Measurements from ENCODE around the gene NUDC. TPM values are rescaled to one million over a fixed set of nuclear protein-coding genes. Genes with fewer than 3 reads are reported as not detected.
"Not testable (repeated sequence)": the region's sequence is repeated elsewhere in the genome, so short reads cannot be mapped to it uniquely, and the experiment has no call there.

Gene NUDC
- total and polyA plus RNA-seq, 3 experiments from 2014 or later = 122 to 168 (median 167) TPM

- Mint-ChIP-seq H3K36me3 (peaks cover 9 to 61% (median 12%) of the 10 kb centered on the region in 3 donors), H3K27ac (peak overlapping the region in 1 of 8 donors; percentile 82)
- H3K27ac ChIP-seq (ENCODE audit: low read depth, low read length); H3K4me3 Mint-ChIP-seq; DNase-seq; H3K4me1 ChIP-seq (ENCODE audit: insufficient read depth, low read length); H3K9me3 Mint-ChIP-seq; H3K27me3 Mint-ChIP-seq; H3K9me3 ChIP-seq (ENCODE audit: low read length); H3K36me3 ChIP-seq (ENCODE audit: insufficient read depth, low read length); CTCF ChIA-PET; H3K4me3 ChIP-seq (ENCODE audit: low read length); H3K4me1 Mint-ChIP-seq; POLR2A ChIA-PET; H3K27me3 ChIP-seq (ENCODE audit: insufficient read depth, low read length, poor library complexity, severe bottlenecking): not testable (repeated sequence)
Observed at GRCh38 chr1:26948725-26949057, 27.1 kb downstream of the NUDC start.

DNA sequence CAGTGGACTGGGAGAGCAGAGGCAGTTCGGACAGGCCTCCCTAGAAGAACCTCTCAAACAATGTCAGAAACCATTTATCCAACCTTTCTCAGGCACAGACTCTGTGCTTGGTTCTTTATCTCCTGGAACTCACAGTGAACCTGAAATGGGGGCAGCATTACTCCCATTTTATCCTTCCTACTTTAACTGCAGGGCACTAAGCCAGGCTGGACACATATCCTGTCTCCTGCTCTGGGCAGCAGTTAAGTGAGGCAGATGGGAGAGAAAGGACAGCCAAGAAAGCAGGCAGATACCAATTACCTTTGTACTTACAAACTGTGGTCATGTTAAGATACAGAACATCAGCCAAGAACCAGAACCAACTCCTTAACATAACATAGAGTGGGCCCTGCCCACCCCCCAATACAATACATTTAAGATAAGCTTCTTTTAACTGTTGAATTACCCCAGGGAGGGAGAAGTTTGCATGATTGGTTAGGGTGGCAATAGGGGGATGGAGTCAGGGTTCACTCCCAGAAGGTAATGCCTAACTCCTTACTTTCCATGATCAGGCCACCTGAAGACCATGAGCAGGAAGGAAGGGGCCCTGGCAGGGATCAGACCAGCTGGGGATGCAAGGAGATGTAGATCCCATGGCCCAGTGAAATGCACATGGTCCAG, 27.9 kb downstream of the NUDC start:
- Mint-ChIP-seq H3K4me3 (no peak overlapping the region), H3K27ac (peak overlapping the region in 3 of 8 donors; percentile 8 to 55 (median 51)), H3K9me3 (no peaks in the 10 kb centered on the region), H3K4me1 (no peaks in the 10 kb centered on the region), H3K36me3 (peaks cover 9 to 56% (median 12%) of the 10 kb centered on the region in 3 donors), H3K27me3 (peaks cover 0 to 4% of the 10 kb centered on the region in 2 donors)
- Histone ChIP-seq H3K9me3 (ENCODE audit: low read length) (no peaks in the 10 kb centered on the region), H3K36me3 (ENCODE audit: insufficient read depth, low read length) (peaks cover 4% of the 10 kb centered on the region), H3K27ac (ENCODE audit: low read depth, low read length) (no peak overlapping the region), H3K4me3 (ENCODE audit: low read length) (no peak overlapping the region), H3K27me3 (ENCODE audit: insufficient read depth, low read length, poor library complexity, severe bottlenecking) (no peaks in the 10 kb centered on the region), H3K4me1 (ENCODE audit: insufficient read depth, low read length) (no peaks in the 10 kb centered on the region)
- DNase-seq = no peak
- ChIA-PET CTCF (no interaction called here), POLR2A (interaction anchor here (0.9 kb wide), 1 partner anchor 10 kb away, joined by 3 read pairs; no protein-coding TSS in a partner anchor)

DNA sequence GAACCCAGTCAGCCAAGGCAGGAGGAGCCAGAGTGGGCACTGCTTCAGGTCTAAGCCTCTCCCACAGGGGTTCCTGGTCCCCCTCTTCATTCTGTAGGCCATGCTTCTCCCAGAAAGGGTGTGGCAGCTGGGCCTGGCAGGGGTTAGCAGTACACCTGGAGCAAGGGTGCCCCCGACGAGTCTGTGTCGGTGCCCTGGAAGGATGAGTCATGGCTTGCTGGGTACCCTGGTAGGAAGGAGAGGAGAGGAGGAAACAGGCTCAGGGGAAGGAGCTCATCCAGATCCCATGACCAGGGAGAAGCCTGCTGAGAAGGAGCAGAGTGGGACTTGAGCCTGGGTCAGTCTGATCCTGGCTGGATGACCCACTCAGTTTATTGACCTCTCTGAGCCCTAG, 28.4 kb downstream of the NUDC start:
- no peaks in the 10 kb centered on the region for H3K9me3 Mint-ChIP-seq
- H3K4me1 ChIP-seq (ENCODE audit: insufficient read depth, low read length) = no peaks in the 10 kb centered on the region
- H3K27me3 Mint-ChIP-seq = peaks cover 0 to 4% of the 10 kb centered on the region in 2 donors
- CTCF ChIA-PET = no interaction called here
- H3K9me3 ChIP-seq (ENCODE audit: low read length) = no peaks in the 10 kb centered on the region
- peak overlapping the region in 1 of 8 donors; percentile 81 for H3K27ac Mint-ChIP-seq
- no peak overlapping the region for H3K4me3 ChIP-seq (ENCODE audit: low read length)
- no peaks in the 10 kb centered on the region for H3K27me3 ChIP-seq (ENCODE audit: insufficient read depth, low read length, poor library complexity, severe bottlenecking)
- no peaks in the 10 kb centered on the region for H3K4me1 Mint-ChIP-seq
- no peak for DNase-seq
- POLR2A ChIA-PET = interaction anchor here (0.9 kb wide), 1 partner anchor 9 kb away, joined by 3 read pairs; no protein-coding TSS in a partner anchor
- H3K36me3 ChIP-seq (ENCODE audit: insufficient read depth, low read length) = peaks cover 4% of the 10 kb centered on the region
- no peak overlapping the region for H3K27ac ChIP-seq (ENCODE audit: low read depth, low read length)
- no peak overlapping the region for H3K4me3 Mint-ChIP-seq
- H3K36me3 Mint-ChIP-seq = peaks cover 8 to 51% (median 12%) of the 10 kb centered on the region in 3 donors

GRCh38 chr1:26950602-26951001, 29.1 kb downstream of the NUDC start:
- Histone ChIP-seq H3K27ac (ENCODE audit: low read depth, low read length) (no peak overlapping the region), H3K4me1 (ENCODE audit: insufficient read depth, low read length) (no peaks in the 10 kb centered on the region), H3K4me3 (ENCODE audit: low read length) (no peak overlapping the region), H3K36me3 (ENCODE audit: insufficient read depth, low read length) (peaks cover 4% of the 10 kb centered on the region), H3K27me3 (ENCODE audit: insufficient read depth, low read length, poor library complexity, severe bottlenecking) (no peaks in the 10 kb centered on the region), H3K9me3 (ENCODE audit: low read length) (no peaks in the 10 kb centered on the region)
- H3K9me3 Mint-ChIP-seq = no peaks in the 10 kb centered on the region
- H3K4me3 Mint-ChIP-seq = peak overlapping the region in 1 of 7 donors; percentile 50
- POLR2A ChIA-PET = no interaction called here
- DNase-seq = no peak
- peaks cover 1 to 44% (median 6%) of the 10 kb centered on the region in 3 donors for H3K36me3 Mint-ChIP-seq
- peaks cover 0 to 4% of the 10 kb centered on the region in 2 donors for H3K27me3 Mint-ChIP-seq
- no peak overlapping the region for H3K27ac Mint-ChIP-seq
- H3K4me1 Mint-ChIP-seq = no peaks in the 10 kb centered on the region
- CTCF ChIA-PET = no interaction called here

- peaks cover 0 to 5% of the 10 kb centered on the region in 2 donors for H3K27me3 Mint-ChIP-seq
- no peak overlapping the region for H3K27ac ChIP-seq (ENCODE audit: low read depth, low read length)
- H3K27ac Mint-ChIP-seq = no peak overlapping the region
- ChIA-PET POLR2A (no interaction called here), CTCF (no interaction called here)
- H3K4me3 ChIP-seq (ENCODE audit: low read length) = no peak overlapping the region
- no peaks in the 10 kb centered on the region for H3K9me3 ChIP-seq (ENCODE audit: low read length)
- peaks cover 4% of the 10 kb centered on the region for H3K36me3 ChIP-seq (ENCODE audit: insufficient read depth, low read length)
- no peak for DNase-seq
- no peaks in the 10 kb centered on the region for H3K27me3 ChIP-seq (ENCODE audit: insufficient read depth, low read length, poor library complexity, severe bottlenecking)
- peaks cover 0 to 2% (median 0%) of the 10 kb centered on the region in 5 donors for H3K9me3 Mint-ChIP-seq
- H3K36me3 Mint-ChIP-seq = peaks cover 2 to 38% (median 6%) of the 10 kb centered on the region in 3 donors
- no peak overlapping the region for H3K4me3 Mint-ChIP-seq
- no peaks in the 10 kb centered on the region for H3K4me1 ChIP-seq (ENCODE audit: insufficient read depth, low read length)
- no peaks in the 10 kb centered on the region for H3K4me1 Mint-ChIP-seq
Observed at GRCh38 chr1:26951216-26951615, 29.7 kb downstream of the NUDC start.

GRCh38 chr1:26951821-26952497, 30.4 kb downstream of the NUDC start:
- Histone ChIP-seq H3K27me3 (ENCODE audit: insufficient read depth, low read length, poor library complexity, severe bottlenecking) (no peaks in the 10 kb centered on the region), H3K27ac (ENCODE audit: low read depth, low read length) (no peak overlapping the region), H3K4me1 (ENCODE audit: insufficient read depth, low read length) (no peaks in the 10 kb centered on the region), H3K36me3 (ENCODE audit: insufficient read depth, low read length) (peaks cover 4% of the 10 kb centered on the region), H3K4me3 (ENCODE audit: low read length) (no peak overlapping the region), H3K9me3 (ENCODE audit: low read length) (no peaks in the 10 kb centered on the region)
- H3K4me1 Mint-ChIP-seq = no peaks in the 10 kb centered on the region
- peak overlapping the region in 1 of 8 donors; percentile 50 for H3K27ac Mint-ChIP-seq
- ChIA-PET POLR2A (no interaction called here), CTCF (no interaction called here)
- peaks cover 0 to 4% (median 0%) of the 10 kb centered on the region in 5 donors for H3K9me3 Mint-ChIP-seq
- H3K27me3 Mint-ChIP-seq = peaks cover 0 to 7% of the 10 kb centered on the region in 2 donors
- DNase-seq = no peak
- H3K36me3 Mint-ChIP-seq = peaks cover 6 to 32% (median 6%) of the 10 kb centered on the region in 3 donors
- no peak overlapping the region for H3K4me3 Mint-ChIP-seq

DNA sequence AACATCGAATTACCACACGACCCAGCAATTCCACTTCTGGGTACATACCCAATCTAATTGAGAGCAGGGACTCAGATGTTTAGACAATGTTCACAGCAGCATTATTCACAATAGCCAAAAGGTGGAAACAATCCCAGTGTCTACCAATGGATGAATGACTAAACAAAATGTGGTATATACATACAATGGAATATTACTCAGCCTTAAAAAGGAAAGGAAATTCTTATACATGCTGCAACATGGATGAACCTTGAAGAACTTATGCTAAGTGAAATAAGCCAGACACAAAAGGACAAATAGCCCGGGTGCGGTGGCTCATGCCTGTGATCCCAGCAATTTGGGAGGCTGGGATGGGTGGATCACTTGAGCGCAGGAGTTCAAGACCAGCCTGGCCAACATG, 31.8 kb downstream of the NUDC start:
- Histone ChIP-seq H3K4me1 (ENCODE audit: insufficient read depth, low read length) (no peaks in the 10 kb centered on the region), H3K27ac (ENCODE audit: low read depth, low read length) (no peak overlapping the region), H3K4me3 (ENCODE audit: low read length) (no peak overlapping the region), H3K36me3 (ENCODE audit: insufficient read depth, low read length) (no peaks in the 10 kb centered on the region), H3K27me3 (ENCODE audit: insufficient read depth, low read length, poor library complexity, severe bottlenecking) (no peaks in the 10 kb centered on the region), H3K9me3 (ENCODE audit: low read length) (no peaks in the 10 kb centered on the region)
- Mint-ChIP-seq H3K9me3 (peaks cover 0 to 4% (median 0%) of the 10 kb centered on the region in 5 donors), H3K27me3 (peaks cover 4 to 7% of the 10 kb centered on the region in 2 donors), H3K36me3 (peaks cover 5 to 28% (median 10%) of the 10 kb centered on the region in 3 donors), H3K4me1 (no peaks in the 10 kb centered on the region), H3K27ac (no peak overlapping the region), H3K4me3 (no peak overlapping the region)
- ChIA-PET POLR2A (no interaction called here), CTCF (interaction anchor here (0.7 kb wide), 1 partner anchor 1171 kb away, joined by 3 read pairs; no protein-coding TSS in a partner anchor)
- DNase-seq = no peak

GRCh38 chr1:26956321-26956720, 34.8 kb downstream of the NUDC start:
- CTCF ChIA-PET = no interaction called here
- POLR2A ChIA-PET = no interaction called here
- no peaks in the 10 kb centered on the region for H3K27me3 ChIP-seq (ENCODE audit: insufficient read depth, low read length, poor library complexity, severe bottlenecking)
- no peaks in the 10 kb centered on the region for H3K9me3 ChIP-seq (ENCODE audit: low read length)
- peaks cover 6 to 16% of the 10 kb centered on the region in 2 donors for H3K27me3 Mint-ChIP-seq
- H3K4me1 Mint-ChIP-seq = peaks cover 6 to 17% (median 8%) of the 10 kb centered on the region in 3 donors
- peaks cover 3 to 12% (median 10%) of the 10 kb centered on the region in 3 donors for H3K36me3 Mint-ChIP-seq
- no peak for DNase-seq
- no peak overlapping the region for H3K27ac ChIP-seq (ENCODE audit: low read depth, low read length)
- H3K36me3 ChIP-seq (ENCODE audit: insufficient read depth, low read length) = no peaks in the 10 kb centered on the region
- H3K4me3 ChIP-seq (ENCODE audit: low read length) = no peak overlapping the region
- H3K4me3 Mint-ChIP-seq = peak overlapping the region in 1 of 7 donors; percentile 34
- peaks cover 0 to 4% (median 0%) of the 10 kb centered on the region in 5 donors for H3K9me3 Mint-ChIP-seq
- no peak overlapping the region for H3K27ac Mint-ChIP-seq
- peaks cover 6% of the 10 kb centered on the region for H3K4me1 ChIP-seq (ENCODE audit: insufficient read depth, low read length)

All from CD8-positive, alpha-beta memory T cell (primary cell).